Thyroid gland (tissue), 4 donors: ENCODE results near the gene OCIAD1. TPM values are rescaled to one million over a fixed set of nuclear protein-coding genes. Genes with fewer than 3 reads are reported as not detected.
A peak's percentile ranks its signal among the peaks of the same experiment; 100 is the strongest.
"Not testable (repeated sequence)": the region's sequence is repeated elsewhere in the genome, so short reads cannot be mapped to it uniquely, and the experiment has no call there.

Source experiments
- DNase-seq, 2 donors: peaks; one replicate each; pipeline ENCODE4 v3.0.0-alpha.2; 2019
- H3K27ac ChIP-seq, 3 donors: fragments of 200-600 bp; sonication (generic); 1 replicate in 2 of 3; 2 replicates in 1 of 3; pipeline ENCODE4 v1.5.1; 2016 to 2019; ENCODE audit warnings: mild to moderate bottlenecking in 1 of 3, moderate library complexity in 1 of 3
- H3K27me3 ChIP-seq: fragments of 200-600 bp; sonication (generic); one replicate; pipeline ENCODE4 v1.5.1; 2019
- H3K36me3 ChIP-seq, 2 donors: fragments of 200-600 bp; sonication (generic); one replicate each; pipeline ENCODE4 v1.5.1; 2016 to 2019
- H3K4me1 ChIP-seq, 2 donors: fragments of 200-600 bp; sonication (generic); one replicate each; pipeline ENCODE4 v1.5.1; 2017 to 2019
- H3K4me3 ChIP-seq, 3 donors: fragments of 200-600 bp; sonication (generic); replicated peaks in 1 of 3; 1 replicate in 2 of 3; 2 replicates in 1 of 3; pipeline ENCODE4 v1.5.1; 2016; ENCODE audit warnings: mild to moderate bottlenecking in 1 of 3
- H3K9me3 ChIP-seq: fragments of 200-600 bp; sonication (generic); one replicate; pipeline ENCODE4 v1.5.1; 2017
- CTCF ChIP-seq, 6 experiments: fragments of 200-600 bp in 3 of 6; fragments of 450-650 bp in 3 of 6; sonication (generic) in 3 of 6; IDR thresholded peaks; one replicate each; pipeline ENCODE4 v1.5.1; 2016 to 2019; ENCODE audit warnings: antibody characterized with exemption in 6 of 6, mild to moderate bottlenecking in 2 of 6, inconsistent platforms in 1 of 6, moderate library complexity in 1 of 6
- POLR2A ChIP-seq, 2 donors: fragments of 450-650 bp; IDR thresholded peaks; one replicate each; pipeline ENCODE4 v1.6.1; 2017; ENCODE audit warnings: antibody characterized with exemption in 2 of 2, mild to moderate bottlenecking in 2 of 2, moderate library complexity in 1 of 2
- WGBS, 2 donors: methylation state at CpG; one replicate each; pipeline ENCODE4 v1.1.5; 2017; 5-methylcytosine and 5-hydroxymethylcytosine counted together
- intact Hi-C: fragments of 100-400 bp; cut with DNase I; formaldehyde crosslinking; loops from one replicate; pipeline ENCODE4 v1.15.1; 2023
- total RNA-seq, 4 donors: library from RNA; depleted of rRNA; stranded (reverse); fragments of >200 nt; gene quantifications; one replicate each; pipeline ENCODE4 v1.2.3, GENCODE V29; 2016

The OCIAD1 gene
- total RNA-seq, 4 donors from 2014 or later: 150 to 273 (median 213) TPM

- Histone ChIP-seq H3K27ac (no peak overlapping the region), H3K4me1 (no peaks in the 10 kb centered on the region), H3K36me3 (no peaks in the 10 kb centered on the region), H3K4me3 (no peak overlapping the region), H3K27me3 (no peaks in the 10 kb centered on the region), H3K9me3 (no peaks in the 10 kb centered on the region)
- no peak for DNase-seq
- TF ChIP-seq POLR2A (IDR thresholded peaks at IDR 0.05) (no peak), CTCF (IDR thresholded peaks at IDR 0.05) (no peak)
- 82 to 95% methylated on average over 5 of the region's 6 CpGs for WGBS, 2 donors
- intact Hi-C loops: no loop called here
Observed at GRCh38 chr4:48816971-48817370, 13.9 kb upstream of the OCIAD1 start.

- H3K4me1 ChIP-seq, H3K36me3 ChIP-seq, H3K9me3 ChIP-seq, intact Hi-C loops, H3K27ac ChIP-seq, H3K27me3 ChIP-seq, DNase-seq, H3K4me3 ChIP-seq: not testable (repeated sequence)
- WGBS, 2 donors: 66 to 67% methylated on average over 2 of the region's 2 CpGs
Observed at GRCh38 chr4:48821431-48821830, 9.5 kb upstream of the OCIAD1 start.

GRCh38 chr4:48827622-48828021 lies 3.3 kb upstream of the OCIAD1 start:
- Histone ChIP-seq H3K27me3 (no peaks in the 10 kb centered on the region), H3K27ac (no peak overlapping the region), H3K36me3 (no peaks in the 10 kb centered on the region), H3K4me3 (no peak overlapping the region), H3K9me3 (no peaks in the 10 kb centered on the region), H3K4me1 (peaks cover 7 to 9% of the 10 kb centered on the region in 2 donors)
- intact Hi-C loops: loop anchor here (2.0 kb wide), 1 partner anchor 47 kb away; the partner anchor contains the start of gene FRYL
- DNase-seq: no peak
- 91 to 93% methylated on average over 5 of the region's 5 CpGs for WGBS, 2 donors
- TF ChIP-seq POLR2A (IDR thresholded peaks at IDR 0.05) (no peak), CTCF (IDR thresholded peaks at IDR 0.05) (no peak)

GRCh38 chr4:48831532-48832030 lies 693 bp downstream of the OCIAD1 start:
- no peak for DNase-seq
- no peaks in the 10 kb centered on the region for H3K9me3 ChIP-seq
- intact Hi-C loops: no loop called here
- peak overlapping the region; percentile 71 to 92 (median 74) for H3K4me3 ChIP-seq
- H3K4me1 ChIP-seq: peaks cover 11 to 13% of the 10 kb centered on the region in 2 donors
- WGBS, 2 donors: 1 to 2% methylated on average over 10 of the region's 10 CpGs
- H3K36me3 ChIP-seq: peaks cover 19 to 28% of the 10 kb centered on the region in 2 donors
- TF ChIP-seq POLR2A (IDR thresholded peaks at IDR 0.05) (no peak), CTCF (IDR thresholded peaks at IDR 0.05) (no peak)
- no peaks in the 10 kb centered on the region for H3K27me3 ChIP-seq
- H3K27ac ChIP-seq: peak overlapping the region; percentile 91 to 97 (median 94)

- no peak overlapping the region for H3K27ac ChIP-seq
- H3K27me3 ChIP-seq: no peaks in the 10 kb centered on the region
- peaks cover 11 to 13% of the 10 kb centered on the region in 2 donors for H3K4me1 ChIP-seq
- DNase-seq: no peak
- H3K4me3 ChIP-seq: no peak overlapping the region
- peaks cover 22 to 35% of the 10 kb centered on the region in 2 donors for H3K36me3 ChIP-seq
- intact Hi-C loops: no loop called here
- H3K9me3 ChIP-seq: no peaks in the 10 kb centered on the region
- no peak for TF ChIP-seq POLR2A (IDR thresholded peaks at IDR 0.05)
- no peak for TF ChIP-seq CTCF (IDR thresholded peaks at IDR 0.05)
- WGBS, 2 donors: 90 to 92% methylated on average over 5 of the region's 5 CpGs
Observed at GRCh38 chr4:48832571-48832970, 1.7 kb downstream of the OCIAD1 start.
